22Rv1 (cell line): ENCODE results near the gene OGG1.

Experiments used
- CTCF ChIP-seq: fragments of 450-650 bp; IDR thresholded peaks from 2 replicates; pipeline ENCODE4 v1.5.1; 2017; ENCODE audit warnings: mild to moderate bottlenecking
- ZFX ChIP-seq: fragments of 450-650 bp; IDR thresholded peaks from 2 replicates; pipeline ENCODE4 v1.6.1; 2017; ENCODE audit warnings: antibody characterized with exemption, borderline replicate concordance

DNA sequence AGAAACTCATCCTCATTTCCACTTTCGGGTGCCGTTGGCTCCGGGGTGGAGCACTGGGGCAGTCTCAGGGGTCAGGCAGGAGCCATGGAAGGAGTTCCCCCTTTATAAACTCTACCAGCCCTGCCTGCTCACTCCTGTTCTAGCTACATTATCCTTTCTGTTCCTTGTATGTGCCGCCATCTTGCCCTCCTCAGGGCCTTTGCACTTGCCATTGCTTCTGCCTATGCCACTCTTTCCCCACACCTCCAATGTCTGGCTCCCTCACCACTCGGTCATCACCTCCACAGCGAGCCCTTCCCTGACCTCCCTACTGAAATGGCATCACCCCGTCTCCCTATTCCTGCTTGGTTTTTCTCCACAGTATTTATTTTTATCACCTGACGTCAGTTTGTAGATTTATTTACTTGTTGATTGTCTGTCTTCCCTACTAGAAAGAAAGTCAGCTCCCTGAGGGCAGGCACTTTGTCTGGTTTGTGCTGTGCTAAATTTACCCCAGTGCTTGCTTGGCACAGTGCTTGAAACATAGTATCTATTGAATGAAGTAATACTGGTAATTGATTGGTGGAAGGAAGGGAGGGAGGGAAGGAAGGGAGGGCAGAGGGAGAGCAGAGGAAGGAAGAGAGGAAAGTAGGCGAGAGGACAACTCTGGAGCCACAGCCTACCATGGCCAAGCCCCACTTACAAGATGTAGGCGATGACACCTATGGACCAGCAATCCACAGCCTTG lies 11.2 kb downstream of the OGG1 start:
- TF ChIP-seq CTCF = no peak
- TF ChIP-seq ZFX = no peak
